IMR-90 (cell line): ENCODE data around the gene AQP1.

Source experiments
- RAD21 ChIP-seq: IDR thresholded peaks from 2 replicates; pipeline ENCODE4 v1.6.1; 2012; ENCODE audit warnings: low read length, improper control_type of control experiment
- TF ChIP-seq, protein P1 (sequence below): conservative IDR thresholded peaks from 2 replicates; pipeline ENCODE4 v1.5.1; 2012; ENCODE audit warnings: mild to moderate bottlenecking, low read depth, low read length, improper control_type of control experiment

DNA sequence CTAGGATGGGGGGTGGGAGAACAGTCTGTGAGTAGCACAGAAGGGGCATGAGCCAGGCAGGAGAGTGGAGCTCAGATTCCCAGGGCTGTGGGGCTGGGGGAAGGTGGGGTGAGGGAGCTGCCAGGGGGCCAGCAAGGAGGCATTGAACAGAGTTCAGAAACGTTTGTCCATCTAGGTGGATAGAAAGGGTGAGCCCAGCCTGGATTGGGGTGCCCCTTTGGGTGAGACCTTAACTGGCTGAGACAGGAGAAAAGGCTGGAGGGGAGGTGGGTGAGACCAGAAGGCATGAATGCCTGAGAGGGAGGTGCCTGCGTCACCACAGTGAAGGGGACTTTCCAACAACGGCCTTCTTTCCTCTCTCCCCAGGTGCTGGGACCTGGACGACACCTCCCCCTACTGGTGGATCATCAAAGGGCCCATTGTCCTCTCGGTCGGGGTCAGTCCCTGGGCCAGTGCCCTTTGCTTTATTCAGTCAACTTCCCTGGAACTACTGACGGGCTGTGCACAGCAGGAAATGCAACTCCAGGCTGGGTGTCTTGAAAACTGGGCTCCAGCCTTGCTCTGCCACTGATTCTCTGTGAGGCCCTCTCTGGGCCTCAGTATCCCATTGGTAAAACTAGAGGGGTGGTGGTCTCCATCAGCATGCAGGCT lies 63.1 kb downstream of the AQP1 start:
- TF ChIP-seq, protein P1, sequence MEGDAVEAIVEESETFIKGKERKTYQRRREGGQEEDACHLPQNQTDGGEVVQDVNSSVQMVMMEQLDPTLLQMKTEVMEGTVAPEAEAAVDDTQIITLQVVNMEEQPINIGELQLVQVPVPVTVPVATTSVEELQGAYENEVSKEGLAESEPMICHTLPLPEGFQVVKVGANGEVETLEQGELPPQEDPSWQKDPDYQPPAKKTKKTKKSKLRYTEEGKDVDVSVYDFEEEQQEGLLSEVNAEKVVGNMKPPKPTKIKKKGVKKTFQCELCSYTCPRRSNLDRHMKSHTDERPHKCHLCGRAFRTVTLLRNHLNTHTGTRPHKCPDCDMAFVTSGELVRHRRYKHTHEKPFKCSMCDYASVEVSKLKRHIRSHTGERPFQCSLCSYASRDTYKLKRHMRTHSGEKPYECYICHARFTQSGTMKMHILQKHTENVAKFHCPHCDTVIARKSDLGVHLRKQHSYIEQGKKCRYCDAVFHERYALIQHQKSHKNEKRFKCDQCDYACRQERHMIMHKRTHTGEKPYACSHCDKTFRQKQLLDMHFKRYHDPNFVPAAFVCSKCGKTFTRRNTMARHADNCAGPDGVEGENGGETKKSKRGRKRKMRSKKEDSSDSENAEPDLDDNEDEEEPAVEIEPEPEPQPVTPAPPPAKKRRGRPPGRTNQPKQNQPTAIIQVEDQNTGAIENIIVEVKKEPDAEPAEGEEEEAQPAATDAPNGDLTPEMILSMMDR: peak; percentile 45
- peak; percentile 51 for TF ChIP-seq RAD21
